HG02852 (cell line): Measurements from ENCODE around the gene SMTN.
"Not testable (repeated sequence)": the region's sequence is repeated elsewhere in the genome, so short reads cannot be mapped to it uniquely, and the experiment has no call there.

Experiments used
- ATAC-seq: cut with Tn5 transposase; IDR thresholded peaks from one replicate; pipeline ENCODE4 v1.9.1; 2021; ENCODE audit warnings: mild to moderate bottlenecking, moderate library complexity; ENCODE audit not compliant: unreplicated experiment

SMTN gene

DNA sequence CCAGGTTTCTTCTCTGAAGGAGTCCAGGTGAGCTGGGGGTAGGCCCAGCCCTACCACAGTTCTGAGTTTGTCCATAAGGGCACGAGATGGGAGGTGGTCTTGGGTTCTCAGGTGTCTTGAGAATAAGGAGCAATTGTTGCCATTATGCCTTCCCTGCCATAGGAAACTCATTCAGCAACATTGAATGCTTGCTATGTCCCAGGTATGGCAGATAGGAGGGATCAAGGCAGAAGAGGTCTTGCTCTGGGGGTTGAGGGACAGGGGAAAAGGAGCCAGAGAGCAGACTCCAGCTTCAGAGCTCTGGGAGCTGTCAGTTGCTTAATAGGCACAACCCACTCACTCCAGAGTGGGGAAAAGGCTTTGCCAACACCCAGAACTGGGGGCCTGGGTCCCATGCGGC lies 22.0 kb downstream of the SMTN start:
- ATAC-seq = no peak

DNA sequence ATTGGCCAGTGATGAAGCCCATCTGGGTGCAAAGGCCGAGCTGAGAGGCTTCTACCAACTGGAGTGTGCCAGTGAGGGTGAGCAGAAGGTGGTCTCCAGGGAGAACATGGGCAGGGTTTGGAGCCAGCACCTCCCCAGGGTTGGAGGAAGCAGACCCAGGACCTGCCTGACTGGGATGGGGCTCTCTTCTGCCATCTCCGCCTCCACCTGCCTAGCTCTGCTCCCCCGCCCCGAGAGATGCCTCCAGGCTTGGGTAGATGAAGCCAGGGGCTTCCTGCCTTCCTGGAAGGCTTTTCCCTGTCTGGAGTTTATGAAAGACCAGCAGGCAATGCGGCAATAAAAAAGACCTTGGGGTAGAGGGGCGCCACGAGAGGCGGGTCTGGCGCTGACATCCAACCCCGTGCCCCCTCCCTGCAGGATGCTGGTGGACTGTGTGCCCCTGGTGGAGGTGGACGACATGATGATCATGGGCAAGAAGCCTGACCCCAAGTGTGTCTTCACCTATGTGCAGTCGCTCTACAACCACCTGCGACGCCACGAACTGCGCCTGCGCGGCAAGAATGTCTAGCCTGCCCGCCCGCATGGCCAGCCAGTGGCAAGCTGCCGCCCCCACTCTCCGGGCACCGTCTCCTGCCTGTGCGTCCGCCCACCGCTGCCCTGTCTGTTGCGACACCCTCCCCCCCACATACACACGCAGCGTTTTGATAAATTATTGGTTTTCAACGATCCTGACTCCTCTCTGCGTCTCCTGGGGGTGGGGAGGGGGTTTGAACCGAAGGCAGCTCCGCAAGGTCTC lies 23.0 kb downstream of the SMTN start:
- no peak for ATAC-seq

DNA sequence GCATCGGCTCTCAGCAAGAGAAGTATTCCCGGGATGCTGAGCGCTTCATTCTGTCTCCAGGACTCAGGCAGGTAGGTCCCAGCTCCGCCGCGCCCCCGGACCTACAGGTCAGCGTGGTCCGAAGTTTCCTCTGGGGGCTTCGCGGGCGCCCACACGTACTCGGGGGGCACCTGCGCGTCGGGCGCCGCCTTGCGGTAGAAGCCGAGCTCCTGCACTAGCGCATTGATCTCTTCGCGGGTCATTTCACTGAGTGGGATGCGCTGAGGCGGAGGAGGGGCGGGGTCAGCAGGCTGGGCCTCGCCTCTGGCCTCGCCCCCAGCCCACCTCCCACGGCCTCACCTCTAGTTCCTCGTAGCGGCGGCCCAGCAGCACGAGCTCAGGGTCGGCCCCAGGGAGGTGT lies 23.8 kb downstream of the SMTN start:
- no peak for ATAC-seq

DNA sequence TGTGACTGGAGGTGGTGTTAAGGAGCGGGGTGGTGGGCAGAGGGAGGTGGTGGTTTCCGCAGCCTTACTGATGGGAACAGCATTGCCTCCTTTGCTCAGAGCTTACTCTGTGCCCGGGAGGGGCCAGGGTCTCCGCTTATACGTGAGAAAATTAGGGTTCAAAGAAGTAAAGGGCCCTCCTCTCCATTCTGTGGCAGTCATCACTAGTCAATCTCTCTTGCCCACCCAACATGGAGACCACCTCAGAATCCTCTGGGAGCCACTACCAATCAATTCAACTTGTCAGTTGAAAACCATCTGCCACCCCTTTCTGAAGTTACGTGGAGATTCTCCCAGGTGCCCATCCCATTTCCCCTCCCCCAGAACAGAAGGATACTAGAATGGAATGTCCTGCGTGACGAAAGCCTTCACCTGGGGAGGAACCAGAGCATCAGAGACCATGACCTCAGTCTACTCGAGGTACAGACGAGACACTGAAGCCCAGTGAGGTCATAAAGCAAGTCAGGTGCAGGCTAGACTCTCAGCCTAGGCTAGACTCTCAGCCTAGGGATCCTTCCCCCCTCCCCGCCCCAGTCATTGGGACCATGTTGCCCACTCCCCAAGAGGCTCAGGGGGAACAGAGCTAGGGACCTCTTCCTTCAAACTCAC lies 24.3 kb downstream of the SMTN start:
- ATAC-seq = no peak

DNA sequence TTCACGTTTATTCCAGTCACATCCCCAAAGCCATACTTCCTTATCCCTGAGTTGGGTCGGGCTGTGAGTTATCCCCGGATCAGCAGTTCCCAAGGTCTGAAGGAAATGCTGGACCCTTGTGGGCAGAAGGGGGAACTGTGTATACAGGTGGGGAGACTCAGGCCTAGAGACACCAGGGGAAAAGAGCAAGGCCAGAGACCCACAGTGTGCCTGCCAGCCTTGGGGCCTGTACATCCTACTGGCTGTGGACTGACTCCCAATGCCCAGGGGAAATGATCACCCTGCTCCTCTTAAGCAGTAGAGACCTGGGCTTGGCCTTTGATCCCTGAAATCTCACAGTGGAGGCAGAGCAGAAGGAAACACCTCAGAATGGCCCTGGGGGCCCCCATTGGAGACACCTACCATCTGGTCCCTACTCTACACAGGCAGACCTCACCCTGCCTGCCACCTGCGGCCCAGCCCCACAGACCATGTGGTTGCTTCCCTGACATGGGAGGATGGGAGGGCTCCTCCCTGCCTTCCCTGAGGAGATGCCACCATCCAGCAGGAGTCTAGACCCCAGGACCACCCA lies 25.0 kb downstream of the SMTN start:
- no peak for ATAC-seq

DNA sequence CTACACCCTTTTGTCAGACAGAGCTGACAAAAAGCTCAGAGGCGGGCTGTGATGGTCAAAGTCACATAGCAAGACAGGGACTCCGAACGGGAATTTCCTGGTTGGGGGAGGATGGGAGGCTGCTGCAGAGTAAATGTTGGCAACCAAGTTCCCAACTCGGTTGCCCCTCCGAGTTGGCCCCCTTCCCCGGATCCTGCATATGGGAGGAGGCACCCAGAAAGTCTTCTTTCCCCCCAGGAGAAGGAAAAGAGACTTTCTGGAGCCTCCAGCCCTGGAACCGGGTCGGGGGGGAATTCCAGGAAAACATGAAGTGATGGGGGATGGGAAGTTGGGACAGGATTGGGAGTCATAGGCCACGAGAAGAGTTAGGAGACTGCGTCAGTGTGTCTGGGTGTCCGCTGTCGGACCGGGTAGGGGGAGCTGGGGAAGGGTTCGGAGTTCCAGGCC lies 25.6 kb downstream of the SMTN start:
- ATAC-seq = no peak

DNA sequence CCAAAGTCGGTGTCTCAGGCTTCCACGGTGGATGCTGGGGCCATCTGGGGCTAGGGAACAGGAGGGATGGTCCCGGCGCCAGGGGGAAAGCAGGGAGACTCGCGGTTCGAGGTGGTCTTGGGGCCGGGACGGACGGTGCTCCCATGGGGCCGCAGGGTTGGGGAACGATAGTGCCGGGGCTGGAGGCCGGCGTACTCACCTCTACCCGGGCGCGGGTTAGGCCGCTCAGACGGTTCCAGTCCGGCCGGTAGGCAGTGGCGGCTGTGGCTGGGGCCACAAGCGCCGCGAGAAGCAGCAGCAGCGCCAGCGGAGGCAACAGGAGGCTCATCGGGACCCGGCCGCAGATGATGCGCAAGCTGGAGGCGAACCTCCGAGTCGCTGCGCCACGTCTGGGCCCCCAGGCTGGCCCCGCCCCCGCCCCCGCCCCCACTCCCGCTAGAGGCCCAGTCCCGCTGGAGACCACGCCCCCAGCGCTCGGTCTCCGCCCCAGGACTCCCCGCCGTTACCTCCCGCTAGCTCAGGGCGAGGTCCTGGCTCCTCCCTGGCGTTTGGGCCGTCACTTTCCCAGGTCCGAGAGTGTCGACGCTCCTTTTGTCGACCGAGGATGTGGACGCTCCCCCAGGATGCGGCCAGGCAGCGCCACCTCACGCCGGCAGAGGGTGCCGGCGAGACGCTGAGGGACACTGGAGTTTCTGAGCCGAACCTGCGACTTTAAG lies 26.2 kb downstream of the SMTN start, which contains the start of gene SELENOM:
SELENOM (minus strand) TSS at position 391 of the 716 bp plus-strand sequence; CDS start at position 328, 63 bp downstream.
- peak; percentile 82 for ATAC-seq

DNA sequence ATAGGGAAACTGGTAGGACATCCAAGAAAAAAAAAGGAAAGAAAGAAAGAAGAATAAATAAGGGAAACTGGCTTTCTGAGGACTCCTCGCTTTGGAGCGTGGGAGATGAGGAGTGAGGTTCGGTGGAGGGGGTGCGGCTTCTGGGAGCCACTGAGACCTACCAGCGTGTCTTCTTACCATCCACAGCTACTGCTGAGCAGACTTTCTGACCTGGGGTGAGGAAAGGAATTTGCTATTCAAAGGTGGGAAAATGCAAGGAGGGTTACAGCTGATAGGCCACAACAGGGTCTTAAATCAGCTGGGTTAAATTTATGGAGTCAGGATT lies 26.7 kb downstream of the SMTN start:
- ATAC-seq = peak; percentile 5

DNA sequence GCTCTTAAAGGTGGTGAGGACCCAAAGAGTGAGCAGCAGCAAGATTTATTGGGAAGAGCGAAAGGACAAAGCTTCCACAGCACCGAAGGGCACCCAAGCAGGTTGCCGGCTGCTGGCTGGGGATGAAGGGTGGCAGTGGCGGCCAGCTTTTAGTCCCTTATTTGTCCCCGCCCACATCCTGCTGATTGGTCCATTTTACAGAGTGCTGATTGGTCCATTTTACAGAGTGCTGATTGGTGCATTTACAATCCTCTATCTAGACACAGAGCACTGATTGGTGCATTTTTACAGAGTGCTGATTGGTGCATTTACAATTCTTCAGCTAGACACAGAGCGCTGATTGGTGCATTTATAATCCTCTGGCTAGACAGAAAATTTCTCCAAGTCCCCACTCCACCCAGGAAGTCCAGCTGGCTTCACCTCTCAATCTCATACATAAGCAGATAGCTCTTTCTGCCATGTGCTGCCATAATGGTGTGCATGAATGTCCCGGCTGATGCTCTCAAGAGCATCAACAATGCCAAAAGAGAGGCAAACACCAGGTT lies 31.5 kb downstream of the SMTN start:
- not testable (repeated sequence) for ATAC-seq

DNA sequence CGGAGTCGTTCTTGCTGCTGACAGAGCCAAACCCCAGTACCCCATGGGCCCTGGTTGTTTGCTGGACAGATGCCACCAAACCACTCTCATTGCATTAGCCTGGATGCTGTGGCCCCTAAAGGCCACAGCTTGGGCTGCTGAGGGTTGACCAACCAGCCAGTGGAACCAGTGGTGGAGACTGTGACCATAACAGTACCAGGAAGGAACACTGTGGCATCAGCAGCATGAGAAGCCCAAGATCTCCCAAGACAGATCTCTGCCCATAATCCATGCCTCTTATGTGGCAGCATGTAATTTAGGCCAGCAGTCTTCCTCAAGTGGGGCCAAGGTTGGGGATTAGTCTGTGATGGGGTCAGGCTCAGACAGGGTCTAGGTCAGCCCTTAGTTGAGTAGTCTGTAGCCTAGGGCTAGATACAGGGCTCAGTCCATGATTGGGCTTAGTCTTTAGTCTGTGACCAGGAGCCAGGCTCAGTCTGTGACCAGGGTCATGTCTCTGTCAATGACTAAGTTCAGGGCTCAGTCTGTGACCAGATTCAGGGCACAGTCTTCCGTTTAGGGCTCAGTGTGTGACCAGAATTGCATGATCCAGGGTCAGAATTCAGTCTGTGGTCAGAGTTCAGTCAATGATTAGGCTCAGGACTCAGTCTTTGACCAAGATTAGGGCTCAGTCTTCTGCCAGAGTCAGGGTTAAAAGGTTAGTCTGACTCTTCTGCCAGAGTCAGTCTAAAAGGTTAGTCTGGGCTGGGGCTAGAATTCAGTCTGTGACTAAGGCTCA lies 37.1 kb downstream of the SMTN start:
- no peak for ATAC-seq

DNA sequence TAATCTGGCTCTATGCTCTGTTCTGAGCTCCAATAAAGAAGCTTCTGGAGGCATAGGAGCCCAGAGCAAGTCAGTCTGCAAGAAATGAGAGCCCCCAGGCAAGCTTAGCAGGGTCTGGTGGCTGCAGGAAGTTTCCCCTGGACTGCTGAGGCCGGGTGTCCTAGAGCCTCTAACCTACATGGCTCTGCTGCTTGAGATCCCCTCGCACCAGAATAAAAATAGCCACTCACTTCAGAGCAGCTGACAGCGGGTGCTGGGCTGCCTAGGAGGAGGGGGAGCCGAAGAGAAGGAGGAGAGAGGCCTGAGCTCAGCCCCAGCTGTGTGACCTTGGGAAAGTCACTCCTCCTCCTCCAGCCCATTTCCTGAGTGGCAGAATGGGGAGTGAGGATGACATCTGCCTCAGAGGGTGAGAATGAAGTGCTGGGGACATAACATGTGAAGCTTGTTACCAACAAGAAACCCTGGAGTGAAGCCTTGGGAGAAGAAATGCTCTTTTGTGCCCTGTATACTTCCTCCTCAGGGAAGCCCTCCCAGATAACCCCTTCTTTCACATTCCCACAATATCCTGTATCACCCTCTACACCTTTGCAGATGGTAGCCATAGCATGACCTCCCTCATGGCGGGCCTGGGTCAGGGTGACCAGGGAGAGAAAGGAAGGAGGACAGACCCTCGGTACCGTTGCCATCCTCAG lies 38.1 kb downstream of the SMTN start:
- ATAC-seq = no peak

DNA sequence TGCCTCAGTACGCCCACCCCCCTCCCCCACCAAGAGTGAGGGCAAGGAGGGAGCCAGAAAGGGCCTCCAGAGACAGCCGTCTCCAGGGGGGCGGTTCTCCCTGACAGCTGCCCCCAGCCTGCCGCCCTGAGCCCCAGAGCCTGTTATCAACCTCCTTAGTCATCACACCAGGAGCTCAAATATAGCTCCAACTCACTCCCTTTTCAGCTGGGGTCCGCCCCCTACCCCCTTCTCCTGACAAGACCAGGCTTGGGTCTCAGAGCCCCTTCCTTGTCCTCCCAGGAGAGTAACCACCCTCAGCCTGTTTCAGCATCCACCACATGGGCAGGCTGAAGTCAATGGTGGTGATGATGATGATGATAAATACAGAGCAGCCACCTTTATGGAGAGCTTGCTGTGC lies 39.1 kb downstream of the SMTN start:
- no peak for ATAC-seq

DNA sequence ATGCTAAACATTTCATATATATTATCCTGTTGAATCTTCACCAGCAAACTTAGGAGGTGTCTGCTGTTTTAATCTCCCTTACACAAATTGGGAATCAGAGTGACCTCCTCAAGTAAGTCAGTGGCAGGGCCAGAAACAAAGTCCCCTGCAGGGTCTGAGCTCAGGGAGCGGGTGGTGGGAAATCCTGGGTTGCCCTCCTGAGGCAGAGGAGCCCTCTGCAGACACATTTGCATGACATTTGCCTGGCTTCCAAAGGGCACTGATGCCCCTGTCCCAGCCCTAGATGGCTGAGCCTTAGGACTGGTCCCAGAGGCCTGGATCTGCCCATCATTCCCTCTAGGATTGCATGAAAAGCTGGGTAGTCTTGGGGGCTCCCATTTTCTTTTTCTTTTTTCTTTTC lies 39.5 kb downstream of the SMTN start:
- ATAC-seq = no peak

DNA sequence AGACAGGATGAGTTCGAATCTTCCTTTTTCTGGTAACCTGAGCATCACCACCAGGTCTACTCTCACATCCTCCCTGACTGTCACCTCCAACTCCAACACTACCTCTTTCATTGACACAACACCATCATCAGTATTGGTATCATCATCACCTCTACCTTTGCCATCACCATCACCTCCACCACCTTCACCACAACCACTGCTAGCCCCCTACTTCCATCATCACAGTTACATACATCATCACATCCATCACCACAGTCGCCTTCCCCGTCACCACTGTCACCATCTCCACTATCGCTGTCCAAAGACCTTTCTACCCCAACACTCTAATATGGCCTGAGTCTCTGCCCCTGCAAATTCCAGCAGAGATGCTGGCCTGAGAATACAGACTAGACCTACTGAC lies 40.3 kb downstream of the SMTN start:
- no peak for ATAC-seq

DNA sequence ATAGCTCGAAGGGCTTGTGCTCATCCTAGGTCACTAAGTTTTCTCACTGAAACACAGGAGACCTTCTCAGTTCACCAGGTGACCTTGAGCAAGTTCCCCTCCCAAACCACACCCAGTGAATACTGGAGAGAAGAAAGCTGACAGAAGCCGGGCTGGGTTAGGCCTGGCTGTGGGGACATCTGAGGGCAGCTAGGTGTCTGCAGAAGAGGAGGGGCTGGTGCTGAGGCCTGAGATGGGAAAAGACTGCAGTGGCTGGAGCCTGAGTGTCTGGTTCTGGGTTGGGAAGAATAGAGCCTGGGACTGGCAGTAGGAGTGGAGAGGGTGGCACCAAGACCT lies 41.0 kb downstream of the SMTN start:
- ATAC-seq = no peak

DNA sequence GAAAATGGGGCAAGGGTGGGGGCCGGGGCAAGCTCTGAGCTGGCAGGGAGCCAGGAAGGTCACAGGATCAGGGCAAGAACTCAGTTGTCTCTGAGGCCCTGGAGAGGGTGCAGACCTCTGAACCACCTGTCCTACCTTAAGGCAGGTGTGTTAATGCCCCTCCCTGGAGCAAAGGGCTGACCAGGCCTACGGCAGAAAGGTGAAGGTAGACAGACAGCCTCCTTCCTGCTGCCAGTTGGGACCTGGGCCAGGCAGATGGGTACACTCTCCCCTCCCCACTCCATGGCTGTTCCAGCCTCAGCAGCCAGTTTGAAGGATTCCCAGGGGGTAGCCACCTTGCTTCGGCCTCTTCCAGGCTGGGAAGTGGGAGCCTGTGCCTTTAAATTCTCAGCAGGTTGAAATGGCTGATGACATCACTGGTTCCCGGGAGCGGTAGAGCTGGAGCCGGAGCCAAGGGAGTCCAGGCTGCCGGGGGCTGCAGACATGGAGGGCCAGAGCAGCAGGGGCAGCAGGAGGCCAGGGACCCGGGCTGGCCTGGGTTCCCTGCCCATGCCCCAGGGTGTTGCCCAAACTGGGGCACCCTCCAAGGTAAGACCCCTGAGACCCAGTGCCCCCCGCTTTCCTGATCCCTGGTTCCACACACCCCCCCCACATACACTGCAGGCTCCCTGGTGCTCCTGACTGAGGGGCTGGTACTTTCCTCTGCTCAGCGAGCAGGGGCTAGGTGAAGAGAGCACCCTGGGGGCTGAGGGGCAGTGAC lies 41.6 kb downstream of the SMTN start, which contains the start of gene INPP5J:
INPP5J (plus strand) TSS at position 435 of the 760 bp plus-strand sequence; CDS start at position 484, 49 bp downstream.
- ATAC-seq = no peak

DNA sequence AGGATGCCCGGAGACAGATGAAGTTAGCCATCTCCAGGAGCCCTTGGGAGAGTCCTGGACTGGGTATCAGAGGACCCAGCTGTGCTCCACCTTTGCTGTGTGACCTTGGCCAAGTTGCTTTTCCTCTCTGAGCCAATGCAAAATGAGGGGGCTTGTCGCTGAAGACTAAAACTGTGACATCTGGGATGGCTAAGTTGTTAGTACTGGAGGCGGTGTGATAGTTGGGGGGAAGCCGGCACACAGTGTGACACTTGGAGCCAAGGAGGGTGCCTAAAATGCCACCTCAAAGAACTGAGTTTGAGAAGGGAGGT lies 42.1 kb downstream of the SMTN start:
- no peak for ATAC-seq

DNA sequence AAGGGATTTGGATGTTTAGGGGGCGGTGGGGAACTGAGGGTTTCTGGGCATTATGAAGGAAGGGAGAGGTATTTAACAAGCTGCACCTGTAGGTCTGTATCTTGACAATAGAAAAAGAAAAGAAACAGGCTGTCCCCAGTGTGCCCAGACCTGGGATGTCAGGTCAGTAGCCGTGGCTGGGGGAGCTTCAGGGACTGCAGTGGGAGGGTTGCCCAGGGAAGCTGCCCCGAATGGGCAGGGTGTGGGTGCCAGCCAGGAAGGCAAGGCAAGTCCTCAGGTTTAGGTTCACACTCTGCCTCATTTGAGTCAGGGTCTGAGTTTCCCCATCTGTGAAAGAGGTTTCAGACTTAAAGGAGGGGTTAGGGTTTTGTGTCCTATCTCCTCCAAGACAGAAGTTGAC lies 43.2 kb downstream of the SMTN start:
- no peak for ATAC-seq

DNA sequence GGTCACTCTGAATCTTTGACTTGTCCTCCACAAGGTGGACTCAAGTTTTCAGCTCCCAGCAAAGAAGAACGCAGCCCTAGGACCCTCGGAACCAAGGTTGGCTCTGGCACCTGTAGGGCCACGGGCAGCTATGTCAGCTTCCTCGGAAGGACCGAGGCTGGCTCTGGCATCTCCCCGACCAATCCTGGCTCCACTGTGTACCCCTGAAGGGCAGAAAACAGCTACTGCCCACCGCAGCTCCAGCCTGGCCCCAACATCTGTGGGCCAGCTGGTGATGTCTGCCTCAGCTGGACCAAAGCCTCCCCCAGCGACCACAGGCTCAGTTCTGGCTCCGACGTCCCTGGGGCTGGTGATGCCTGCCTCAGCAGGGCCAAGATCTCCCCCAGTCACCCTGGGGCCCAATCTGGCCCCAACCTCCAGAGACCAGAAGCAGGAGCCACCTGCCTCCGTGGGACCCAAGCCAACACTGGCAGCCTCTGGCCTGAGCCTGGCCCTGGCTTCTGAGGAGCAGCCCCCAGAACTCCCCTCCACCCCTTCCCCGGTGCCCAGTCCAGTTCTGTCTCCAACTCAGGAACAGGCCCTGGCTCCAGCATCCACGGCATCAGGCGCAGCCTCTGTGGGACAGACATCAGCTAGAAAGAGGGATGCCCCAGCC lies 43.8 kb downstream of the SMTN start:
- ATAC-seq = no peak
